Suprapubic skin (tissue), 3 donors: ENCODE data around the gene RAPGEF5.

ENCODE experiments used
- CTCF ChIP-seq, 2 donors: fragments of 200-600 bp in 1 of 2; fragments of 450-650 bp in 1 of 2; sonication (generic) in 1 of 2; IDR thresholded peaks; one replicate each; pipeline ENCODE4 v1.5.1; 2016 to 2019; ENCODE audit warnings: antibody characterized with exemption in 2 of 2, mild to moderate bottlenecking in 1 of 2, moderate library complexity in 1 of 2
- EP300 ChIP-seq: sonication (generic); formaldehyde crosslinking; IDR thresholded peaks from one replicate; pipeline ENCODE4 v1.6.1; 2017; ENCODE audit warnings: antibody characterized with exemption
- POLR2A ChIP-seq, 2 donors: fragments of 450-650 bp; IDR thresholded peaks; one replicate each; pipeline ENCODE4 v1.6.1; 2017; ENCODE audit warnings: antibody characterized with exemption in 2 of 2, mild to moderate bottlenecking in 2 of 2, moderate library complexity in 2 of 2

DNA sequence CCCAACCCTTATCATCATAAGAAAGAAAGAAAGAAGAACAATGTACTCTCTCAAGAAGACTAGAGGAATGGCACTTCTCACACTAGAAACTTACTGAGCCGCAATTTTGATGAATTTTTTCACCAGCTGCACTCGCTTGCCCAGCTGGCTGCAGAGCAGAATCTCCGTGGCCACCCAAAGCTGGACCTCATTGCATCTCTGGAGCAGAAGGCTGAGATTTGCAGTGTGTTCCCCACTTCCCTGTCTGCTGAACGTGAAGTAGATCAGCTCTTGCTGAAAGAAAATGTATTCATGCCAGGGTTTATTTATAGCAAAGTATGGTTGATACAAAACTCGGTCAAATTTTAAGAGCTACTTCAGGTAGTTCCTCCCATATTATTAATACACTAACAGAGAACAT lies 212.0 kb downstream of the RAPGEF5 start:
- TF ChIP-seq EP300 (no peak), CTCF (IDR thresholded peaks at IDR 0.05) (no peak), POLR2A (IDR thresholded peaks at IDR 0.05) (no peak)
